Activated CD8-positive, alpha-beta memory T cell treated with anti-CD3 and anti-CD28 coated beads, Interleukin-2, amount 50 U/mL, for 48 hours (primary cell): ENCODE measurements around the gene CD44.
A peak's percentile ranks its signal among the peaks of the same experiment; 100 is the strongest.

Experiments
- DNase-seq: peaks from one replicate; pipeline ENCODE4 v3.0.0-alpha.2; 2020

Gene CD44

DNA sequence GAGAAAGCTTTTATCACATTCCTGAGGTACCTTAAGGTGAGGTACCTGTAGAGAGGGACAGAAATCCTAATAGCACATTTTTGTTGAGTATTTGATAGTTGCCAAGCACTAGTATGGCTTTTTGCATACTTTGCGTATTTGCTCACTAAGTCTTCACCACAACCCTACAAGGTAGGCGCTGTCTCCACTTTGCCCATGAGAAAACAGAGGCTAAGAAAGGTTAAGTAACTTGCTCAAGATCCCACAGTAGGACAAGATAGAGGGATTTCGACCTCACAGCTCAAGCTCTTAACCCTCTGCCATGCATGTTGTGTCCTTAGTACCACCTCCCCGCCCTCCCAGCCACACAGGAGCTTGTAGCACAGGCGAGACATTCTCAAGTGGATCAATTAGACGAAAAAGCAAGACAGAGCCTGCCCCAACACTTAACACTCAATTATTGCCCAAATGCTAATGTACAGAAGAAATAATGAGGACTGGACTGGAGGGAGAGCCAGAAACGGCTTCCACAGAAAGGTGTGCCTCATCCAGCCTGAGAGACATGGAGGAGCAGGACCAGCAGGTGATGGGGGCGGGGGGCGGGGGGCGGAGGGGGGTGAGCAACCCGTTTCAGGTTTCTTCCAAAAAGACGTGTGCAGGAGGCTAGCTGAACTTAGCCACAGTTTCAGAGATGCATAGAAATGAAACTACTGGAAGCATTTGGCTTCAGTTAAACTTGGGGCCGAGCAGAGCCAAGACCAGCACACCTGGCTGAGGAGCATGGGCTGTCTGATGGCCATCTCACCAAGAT lies 26.7 kb upstream of the CD44 start:
- no peak for DNase-seq

- DNase-seq, result no peak
These were observed 26.2 kb upstream of the CD44 start for GRCh38 chr11:35112846-35113105.

- DNase-seq, result no peak
These were observed 23.9 kb upstream of the CD44 start for GRCh38 chr11:35114906-35115687.

DNA sequence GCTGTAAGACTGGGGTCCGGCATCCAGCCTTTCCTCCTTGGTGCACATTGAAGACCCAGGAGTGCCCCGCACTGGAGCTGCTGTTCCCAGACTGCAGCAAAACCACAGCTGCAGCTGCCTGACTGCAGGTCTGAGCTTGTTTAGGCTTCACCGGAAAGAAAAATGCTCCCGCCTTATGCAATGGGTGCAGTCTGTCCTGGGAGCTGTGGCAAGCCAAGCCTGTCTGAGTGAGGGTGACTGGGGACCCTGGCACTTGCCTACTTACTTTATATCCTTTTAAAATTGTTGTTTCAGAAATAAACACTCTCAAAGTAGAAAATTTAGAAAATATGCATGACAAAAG lies 23.3 kb upstream of the CD44 start:
- no peak for DNase-seq

- DNase-seq, result no peak
These were observed 22.7 kb upstream of the CD44 start for GRCh38 chr11:35116245-35116644.

DNA sequence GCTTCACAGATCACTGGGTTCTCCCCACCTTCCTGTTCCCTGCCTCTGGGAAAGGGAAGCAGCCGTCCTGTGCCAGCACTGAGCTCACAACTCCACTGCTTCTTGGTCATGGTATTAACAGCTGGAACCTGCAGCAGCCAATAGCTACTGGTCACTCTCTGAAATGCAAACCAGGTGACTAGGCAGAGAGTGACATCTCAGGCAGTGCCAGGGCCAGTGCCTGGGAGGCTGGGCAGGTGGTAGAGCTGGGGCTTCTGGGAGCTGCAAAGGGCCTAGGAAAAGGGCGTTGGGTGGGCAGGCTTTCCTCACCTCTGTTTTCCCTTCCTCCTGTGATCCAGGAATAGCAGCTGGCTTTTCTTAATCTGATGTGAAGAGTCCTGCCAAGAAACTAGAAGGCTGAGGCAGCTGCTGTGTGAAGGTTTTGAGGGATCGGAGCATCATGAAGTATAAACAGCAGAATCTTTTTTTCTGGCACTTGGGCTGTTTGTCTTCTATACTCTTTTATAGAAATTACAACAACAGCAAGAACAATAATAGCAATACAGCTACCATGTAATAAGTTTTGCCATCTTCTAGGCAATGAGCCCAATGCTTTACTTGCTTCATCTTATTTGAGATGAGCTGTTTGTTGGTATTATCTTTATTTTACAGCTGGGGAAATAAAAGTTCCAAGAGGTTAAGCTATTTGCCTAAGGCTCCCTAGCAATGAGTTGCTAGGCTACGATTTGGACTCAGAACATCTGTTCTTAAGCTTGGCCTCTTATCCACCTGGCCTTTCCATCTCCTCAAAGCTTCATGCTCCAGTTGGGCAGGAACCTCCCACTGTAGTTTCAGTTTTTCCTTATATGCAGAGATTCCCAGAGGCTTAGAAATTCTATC lies 22.0 kb upstream of the CD44 start:
- no peak for DNase-seq

GRCh38 chr11:35118906-35119305 lies 20.1 kb upstream of the CD44 start:
- no peak for DNase-seq

- no peak for DNase-seq
These were observed 17.6 kb upstream of the CD44 start for GRCh38 chr11:35121326-35121865.

DNA sequence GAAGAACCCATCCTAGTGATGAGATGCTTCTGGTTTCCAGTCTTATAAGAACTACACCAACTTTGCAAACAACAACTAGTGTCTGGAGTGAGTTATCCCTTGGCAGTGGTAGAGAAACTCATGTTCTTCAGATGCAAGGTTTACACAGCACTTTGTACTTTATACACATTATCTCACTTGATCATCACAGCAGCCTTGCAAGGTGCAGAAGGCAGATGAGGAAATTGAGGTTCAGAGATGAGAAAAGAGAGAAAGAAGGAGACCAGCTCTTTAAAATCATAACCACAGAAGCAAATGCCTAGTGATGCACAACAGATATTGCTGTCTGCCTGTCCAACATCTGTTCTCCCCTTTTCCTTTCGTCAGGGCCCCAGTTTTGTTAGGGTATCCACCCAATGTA lies 16.7 kb upstream of the CD44 start:
- no peak for DNase-seq

DNA sequence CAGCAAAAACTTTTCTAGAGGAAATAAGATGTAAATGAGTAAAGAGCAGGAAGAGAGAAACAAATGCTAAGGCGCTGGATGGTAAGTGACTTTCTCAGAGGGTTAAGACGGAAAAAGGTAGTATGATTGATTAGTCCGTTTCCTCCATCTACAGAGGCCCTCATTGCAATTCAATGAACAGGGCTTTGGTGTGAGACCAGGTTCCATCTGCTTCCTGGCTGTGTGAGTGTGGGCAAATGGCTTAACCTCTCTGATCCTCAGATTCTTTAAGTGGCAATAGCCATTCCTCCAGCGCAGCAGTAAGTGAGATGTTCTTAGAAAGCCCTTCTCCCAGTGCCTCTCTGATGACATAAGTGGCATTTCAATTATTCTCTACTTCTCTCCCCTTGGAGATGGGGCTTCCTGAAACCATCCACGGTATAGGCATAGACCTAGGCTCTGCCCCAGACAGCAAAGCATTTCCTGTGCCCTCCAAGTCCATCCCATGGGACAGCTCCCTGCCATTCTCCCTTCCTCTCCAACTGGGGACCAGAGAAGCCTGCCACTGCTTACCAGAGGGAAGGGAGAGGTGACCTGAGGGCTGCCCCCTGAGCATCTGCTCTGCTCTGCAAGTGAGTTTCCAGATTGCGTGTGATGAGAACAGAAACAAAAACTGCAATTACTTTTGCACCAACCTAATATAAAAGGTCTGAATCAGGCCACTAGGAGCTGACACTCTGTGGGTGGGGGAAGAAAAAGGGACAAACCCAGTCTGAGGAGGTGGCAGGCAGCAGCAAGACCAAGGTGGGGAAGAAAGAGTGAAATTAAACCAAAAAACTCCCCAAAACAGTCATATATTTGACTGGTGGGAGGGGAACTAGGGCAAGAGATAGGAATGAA lies 12.7 kb upstream of the CD44 start:
- no peak for DNase-seq

DNA sequence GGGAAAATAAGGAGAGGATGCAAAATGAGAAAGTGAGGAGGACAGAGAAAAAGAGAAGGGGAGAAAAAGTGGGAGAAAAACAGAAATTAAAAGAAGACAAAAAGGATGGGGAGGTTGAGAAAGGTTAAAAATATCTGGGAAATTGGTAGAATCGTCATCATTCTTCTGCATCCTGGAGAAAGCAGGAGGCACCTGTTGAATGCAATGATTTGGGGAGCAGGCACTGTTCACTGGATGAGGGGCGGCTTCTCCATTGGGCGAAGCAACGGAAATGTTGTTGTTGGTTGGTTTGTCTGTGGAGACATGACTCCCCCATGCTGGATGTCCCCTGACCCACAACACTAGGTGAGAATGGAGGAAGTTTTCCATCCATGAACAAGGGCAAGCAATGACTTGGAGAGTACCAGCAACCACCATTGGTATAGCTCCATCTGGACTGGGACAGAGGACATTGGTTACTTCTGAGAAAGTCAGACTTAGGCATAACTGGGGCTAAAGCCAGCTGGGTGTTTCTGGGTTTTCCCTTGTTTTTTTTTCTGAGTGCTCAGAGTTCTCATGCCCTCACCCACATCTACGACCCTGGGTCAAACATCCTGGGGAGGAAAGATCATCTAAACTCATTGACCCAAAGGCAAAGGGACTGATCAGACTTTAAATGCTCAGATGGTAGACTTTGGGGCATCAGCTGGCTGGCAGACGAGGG lies 11.9 kb upstream of the CD44 start:
- DNase-seq, result no peak

- no peak for DNase-seq
These were observed 11.4 kb upstream of the CD44 start for GRCh38 chr11:35127619-35128018.

DNA sequence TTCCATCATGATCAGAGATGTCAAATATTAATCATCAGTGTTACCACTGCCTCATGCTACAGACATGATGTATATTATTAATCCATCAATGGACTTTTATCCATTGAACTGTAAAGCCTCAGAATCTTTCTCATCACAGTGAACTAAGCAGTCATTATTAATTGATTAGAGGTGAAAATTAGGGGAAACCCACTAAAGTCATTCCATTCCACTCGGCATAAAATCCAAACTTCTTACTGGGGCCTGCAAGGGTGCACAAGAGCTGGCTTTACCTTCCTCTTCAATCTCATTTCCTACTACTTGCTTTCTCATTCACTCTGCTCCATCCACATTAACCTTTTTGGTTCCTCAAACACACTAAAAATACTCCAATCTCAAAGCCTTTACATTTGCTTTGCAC lies 7.9 kb upstream of the CD44 start:
- DNase-seq, result no peak

- DNase-seq, result no peak
These were observed 7.1 kb upstream of the CD44 start for GRCh38 chr11:35131886-35132285.

DNA sequence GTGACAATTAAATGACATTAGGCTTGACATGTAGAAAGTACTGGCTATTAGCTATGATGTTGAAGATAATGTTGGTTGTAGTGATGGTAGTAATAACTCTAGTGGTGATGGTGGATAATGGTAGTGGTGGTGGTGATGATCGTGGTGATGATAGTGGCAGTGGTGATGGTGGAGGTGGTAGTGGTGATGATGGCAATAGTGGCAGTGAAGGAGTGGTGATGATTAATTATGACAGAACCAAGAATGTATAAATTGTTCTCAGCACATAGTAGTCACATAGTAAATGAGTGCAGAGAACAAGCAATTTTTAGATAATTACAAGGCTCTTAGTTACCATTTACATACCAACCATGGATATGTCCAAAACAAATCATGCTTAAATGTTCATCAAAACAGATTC lies 5.3 kb upstream of the CD44 start:
- DNase-seq, result peak; percentile 73

GRCh38 chr11:35134403-35135148 lies 4.4 kb upstream of the CD44 start:
- no peak for DNase-seq

DNA sequence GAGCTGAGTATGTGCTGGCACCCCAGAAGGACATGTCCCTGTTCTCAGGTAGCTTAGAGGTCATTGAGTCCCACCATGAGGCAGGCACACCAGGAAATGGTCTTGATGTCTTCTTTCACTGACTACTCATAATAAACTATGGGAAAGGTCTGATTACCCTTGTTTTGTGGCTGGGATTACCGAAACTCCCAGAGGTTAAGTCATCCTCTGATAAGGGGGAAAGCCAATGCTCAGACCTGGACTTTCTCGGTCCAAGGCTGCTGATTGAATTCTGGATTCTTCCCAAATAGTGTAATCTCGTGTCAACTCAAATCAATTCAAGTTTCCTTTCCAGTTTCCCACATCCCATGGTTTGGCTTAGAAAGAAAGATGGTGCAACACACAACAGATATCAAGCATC lies 3.7 kb upstream of the CD44 start:
- DNase-seq, result no peak

- no peak for DNase-seq
These were observed 2.7 kb upstream of the CD44 start for GRCh38 chr11:35136311-35136710.

- no peak for DNase-seq
These were observed 913 bp upstream of the CD44 start for GRCh38 chr11:35138058-35138457.

GRCh38 chr11:35138606-35138942 lies 397 bp upstream of the CD44 start:
- DNase-seq, result no peak

DNA sequence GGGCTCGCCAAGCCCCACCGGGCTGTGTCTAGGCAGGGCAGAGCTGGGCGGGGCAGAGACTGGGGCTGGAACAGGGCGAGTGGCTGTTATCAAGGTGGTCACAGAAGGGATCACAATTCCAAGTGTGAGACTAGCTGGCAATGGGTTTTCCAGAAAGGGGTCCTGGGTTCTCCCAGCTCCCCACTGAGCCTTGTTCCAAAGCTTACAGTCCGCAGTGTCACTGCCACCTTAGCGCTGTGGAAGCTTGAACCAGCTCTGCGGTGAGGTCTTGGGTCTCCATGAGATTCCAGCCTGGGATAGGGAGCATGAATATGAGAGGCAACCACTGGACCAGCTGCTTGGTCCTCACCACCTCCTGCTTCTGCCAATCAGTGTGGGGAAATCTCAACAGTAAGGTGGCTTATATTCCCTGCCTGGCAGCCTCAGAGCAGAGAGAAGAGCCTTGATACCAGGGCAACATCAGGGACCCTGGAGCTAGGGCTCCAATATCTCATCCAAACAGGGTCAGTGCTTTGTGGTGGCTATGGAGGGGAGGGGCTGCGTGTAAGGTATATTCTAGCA lies 831 bp downstream of the CD44 start:
- DNase-seq, result no peak
